OCI-LY3 (cell line): ENCODE results near the gene SYS1.

Experiments
- CTCF ChIP-seq: fragments of 200-600, 300-600 bp; sonication (generic); IDR thresholded peaks from 2 replicates; pipeline ENCODE4 v1.5.1; 2014; ENCODE audit warnings: antibody characterized with exemption, low read length, low read depth
- EZH2phosphoT487 ChIP-seq: fragments of 200-600 bp; shearing (Covaris generic); IDR thresholded peaks from 2 replicates; pipeline ENCODE4 v1.6.1; 2018; ENCODE audit warnings: antibody characterized with exemption, mixed run types, low read depth

- TF ChIP-seq CTCF (no peak), EZH2phosphoT487 (no peak)
Observed at GRCh38 chr20:45415822-45416637, 53.1 kb downstream of the SYS1 start, which contains the start of gene PIGT.
